ENCODE data around the gene RAB40C.

DNA sequence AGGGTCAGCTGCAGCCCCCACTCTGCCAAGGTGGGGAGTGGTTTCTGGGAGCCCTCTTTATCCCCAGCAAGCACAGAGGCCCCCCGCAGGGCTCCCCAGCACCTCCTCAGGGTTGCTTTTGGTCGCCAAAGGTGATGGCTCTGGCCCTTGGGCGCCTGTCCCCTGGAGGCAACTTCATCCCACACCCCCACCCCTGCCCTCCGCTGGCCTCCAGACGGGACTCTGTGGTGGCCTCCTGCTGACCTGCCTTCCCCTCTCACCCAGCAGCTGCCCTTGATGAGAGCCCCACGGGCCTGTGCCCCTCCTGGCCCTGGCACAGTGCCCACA, 70.2 kb downstream of the RAB40C start:
- TF ChIP-seq, protein P1, sequence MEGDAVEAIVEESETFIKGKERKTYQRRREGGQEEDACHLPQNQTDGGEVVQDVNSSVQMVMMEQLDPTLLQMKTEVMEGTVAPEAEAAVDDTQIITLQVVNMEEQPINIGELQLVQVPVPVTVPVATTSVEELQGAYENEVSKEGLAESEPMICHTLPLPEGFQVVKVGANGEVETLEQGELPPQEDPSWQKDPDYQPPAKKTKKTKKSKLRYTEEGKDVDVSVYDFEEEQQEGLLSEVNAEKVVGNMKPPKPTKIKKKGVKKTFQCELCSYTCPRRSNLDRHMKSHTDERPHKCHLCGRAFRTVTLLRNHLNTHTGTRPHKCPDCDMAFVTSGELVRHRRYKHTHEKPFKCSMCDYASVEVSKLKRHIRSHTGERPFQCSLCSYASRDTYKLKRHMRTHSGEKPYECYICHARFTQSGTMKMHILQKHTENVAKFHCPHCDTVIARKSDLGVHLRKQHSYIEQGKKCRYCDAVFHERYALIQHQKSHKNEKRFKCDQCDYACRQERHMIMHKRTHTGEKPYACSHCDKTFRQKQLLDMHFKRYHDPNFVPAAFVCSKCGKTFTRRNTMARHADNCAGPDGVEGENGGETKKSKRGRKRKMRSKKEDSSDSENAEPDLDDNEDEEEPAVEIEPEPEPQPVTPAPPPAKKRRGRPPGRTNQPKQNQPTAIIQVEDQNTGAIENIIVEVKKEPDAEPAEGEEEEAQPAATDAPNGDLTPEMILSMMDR (IDR thresholded peaks at IDR 0.05): no peak
- TF ChIP-seq POLR2AphosphoS5 (IDR thresholded peaks at IDR 0.05; ENCODE audit: low read depth, low read length) (no peak), SIN3A (IDR thresholded peaks at IDR 0.05; ENCODE audit: borderline replicate concordance, insufficient read depth, low read depth, low read length) (no peak), TCF7L2 (IDR thresholded peaks at IDR 0.05; ENCODE audit: low read depth, low read length) (no peak)
- TF ChIP-seq, protein P2, sequence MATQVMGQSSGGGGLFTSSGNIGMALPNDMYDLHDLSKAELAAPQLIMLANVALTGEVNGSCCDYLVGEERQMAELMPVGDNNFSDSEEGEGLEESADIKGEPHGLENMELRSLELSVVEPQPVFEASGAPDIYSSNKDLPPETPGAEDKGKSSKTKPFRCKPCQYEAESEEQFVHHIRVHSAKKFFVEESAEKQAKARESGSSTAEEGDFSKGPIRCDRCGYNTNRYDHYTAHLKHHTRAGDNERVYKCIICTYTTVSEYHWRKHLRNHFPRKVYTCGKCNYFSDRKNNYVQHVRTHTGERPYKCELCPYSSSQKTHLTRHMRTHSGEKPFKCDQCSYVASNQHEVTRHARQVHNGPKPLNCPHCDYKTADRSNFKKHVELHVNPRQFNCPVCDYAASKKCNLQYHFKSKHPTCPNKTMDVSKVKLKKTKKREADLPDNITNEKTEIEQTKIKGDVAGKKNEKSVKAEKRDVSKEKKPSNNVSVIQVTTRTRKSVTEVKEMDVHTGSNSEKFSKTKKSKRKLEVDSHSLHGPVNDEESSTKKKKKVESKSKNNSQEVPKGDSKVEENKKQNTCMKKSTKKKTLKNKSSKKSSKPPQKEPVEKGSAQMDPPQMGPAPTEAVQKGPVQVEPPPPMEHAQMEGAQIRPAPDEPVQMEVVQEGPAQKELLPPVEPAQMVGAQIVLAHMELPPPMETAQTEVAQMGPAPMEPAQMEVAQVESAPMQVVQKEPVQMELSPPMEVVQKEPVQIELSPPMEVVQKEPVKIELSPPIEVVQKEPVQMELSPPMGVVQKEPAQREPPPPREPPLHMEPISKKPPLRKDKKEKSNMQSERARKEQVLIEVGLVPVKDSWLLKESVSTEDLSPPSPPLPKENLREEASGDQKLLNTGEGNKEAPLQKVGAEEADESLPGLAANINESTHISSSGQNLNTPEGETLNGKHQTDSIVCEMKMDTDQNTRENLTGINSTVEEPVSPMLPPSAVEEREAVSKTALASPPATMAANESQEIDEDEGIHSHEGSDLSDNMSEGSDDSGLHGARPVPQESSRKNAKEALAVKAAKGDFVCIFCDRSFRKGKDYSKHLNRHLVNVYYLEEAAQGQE (IDR thresholded peaks at IDR 0.05; ENCODE audit: insufficient read depth in 1 of 2, low read depth in 2 of 2, low read length in 1 of 2): no peak
